ENCODE data around the gene FBXL17. TPM values are rescaled to one million over a fixed set of nuclear protein-coding genes. Genes with fewer than 3 reads are reported as not detected.

FBXL17 gene
- total RNA-seq, 4 donors from 2014 or later = 14.4 to 22.0 (median 16.6) TPM

GRCh38 chr5:108129129-108129528 is 252.8 kb downstream of the FBXL17 start:
- WGBS = 97% methylated on average over 1 of the region's 1 CpG
- Histone ChIP-seq H3K36me3 (no peaks in the 10 kb centered on the region), H3K4me3 (no peak overlapping the region), H3K4me1 (no peaks in the 10 kb centered on the region), H3K27ac (replicated peaks in 1 of 4) (no peak overlapping the region), H3K9me3 (no peaks in the 10 kb centered on the region), H3K27me3 (no peaks in the 10 kb centered on the region)
- no peak for DNase-seq (ENCODE audit: extremely low spot score)
- intact Hi-C loops (cut with DNase I) = no loop called here
- TF ChIP-seq POLR2A (IDR thresholded peaks at IDR 0.05; ENCODE audit: low read depth) (no peak), CTCF (IDR thresholded peaks at IDR 0.05) (no peak), EP300 (IDR thresholded peaks at IDR 0.05) (no peak), POLR2AphosphoS5 (IDR thresholded peaks at IDR 0.05) (no peak)

- intact Hi-C loops (cut with DNase I) = no loop called here
- DNase-seq (ENCODE audit: extremely low spot score) = no peak
Observed at GRCh38 chr5:108125771-108126511, 256.0 kb downstream of the FBXL17 start.

GRCh38 chr5:108124596-108124995 is 257.3 kb downstream of the FBXL17 start:
- 93% methylated on average over 4 of the region's 4 CpGs for WGBS
- intact Hi-C loops (cut with DNase I) = no loop called here

More at GRCh38 chr5:108125771-108126511, 256.0 kb downstream of the FBXL17 start:
- Histone ChIP-seq H3K4me1 (no peaks in the 10 kb centered on the region), H3K27ac (replicated peaks in 1 of 4) (no peak overlapping the region), H3K4me3 (no peak overlapping the region), H3K27me3 (no peaks in the 10 kb centered on the region), H3K9me3 (no peaks in the 10 kb centered on the region), H3K36me3 (no peaks in the 10 kb centered on the region)
- 77% methylated on average over 3 of the region's 3 CpGs for WGBS
- no peak for TF ChIP-seq POLR2AphosphoS5 (IDR thresholded peaks at IDR 0.05)
- no peak for TF ChIP-seq POLR2A (IDR thresholded peaks at IDR 0.05; ENCODE audit: low read depth)
- no peak for TF ChIP-seq EP300 (IDR thresholded peaks at IDR 0.05)
- TF ChIP-seq CTCF (IDR thresholded peaks at IDR 0.05) = no peak

GRCh38 chr5:108122702-108123101 is 259.2 kb downstream of the FBXL17 start:
- TF ChIP-seq CTCF (IDR thresholded peaks at IDR 0.05) (no peak), EP300 (IDR thresholded peaks at IDR 0.05) (no peak), POLR2AphosphoS5 (IDR thresholded peaks at IDR 0.05) (no peak), POLR2A (IDR thresholded peaks at IDR 0.05; ENCODE audit: low read depth) (no peak)
- DNase-seq (ENCODE audit: extremely low spot score) = no peak
- H3K36me3 ChIP-seq = no peaks in the 10 kb centered on the region
- H3K4me1 ChIP-seq = no peaks in the 10 kb centered on the region
- H3K4me3 ChIP-seq = no peak overlapping the region
- no peaks in the 10 kb centered on the region for H3K27me3 ChIP-seq
- no peak overlapping the region for H3K27ac ChIP-seq (replicated peaks in 1 of 4)
- WGBS = 83% methylated on average over 4 of the region's 4 CpGs
- intact Hi-C loops (cut with DNase I) = no loop called here
- H3K9me3 ChIP-seq = no peaks in the 10 kb centered on the region

More at GRCh38 chr5:108124596-108124995, 257.3 kb downstream of the FBXL17 start:
- Histone ChIP-seq H3K36me3 (no peaks in the 10 kb centered on the region), H3K4me3 (no peak overlapping the region), H3K9me3 (no peaks in the 10 kb centered on the region), H3K4me1 (no peaks in the 10 kb centered on the region), H3K27ac (replicated peaks in 1 of 4) (no peak overlapping the region), H3K27me3 (no peaks in the 10 kb centered on the region)
- TF ChIP-seq CTCF (IDR thresholded peaks at IDR 0.05) (no peak), EP300 (IDR thresholded peaks at IDR 0.05) (no peak), POLR2AphosphoS5 (IDR thresholded peaks at IDR 0.05) (no peak), POLR2A (IDR thresholded peaks at IDR 0.05; ENCODE audit: low read depth) (no peak)
- no peak for DNase-seq (ENCODE audit: extremely low spot score)

All from esophagus muscularis mucosa (tissue), 4 donors.